BLaER1 treated with 17β-estradiol and CSF1 and Interleukin-3, amounts not matched to agents 10 nM and 100 nM (cell line): ENCODE measurements around the gene TRPV6.

Source experiments
- H3K27ac ChIP-seq, 11 experiments: shearing (Covaris generic); formaldehyde crosslinking; 2 replicates each; pipeline ENCODE4 v1.8.1; 2022
- H3K27me3 ChIP-seq, 11 experiments: shearing (Covaris generic); formaldehyde crosslinking; 2 replicates each; pipeline ENCODE4 v1.8.1; 2022
- H3K36me3 ChIP-seq, 11 experiments: shearing (Covaris generic); formaldehyde crosslinking; 2 replicates each; pipeline ENCODE4 v1.8.1; 2022
- H3K4me1 ChIP-seq, 10 experiments: shearing (Covaris generic); formaldehyde crosslinking; 2 replicates each; pipeline ENCODE4 v1.8.1; 2022
- H3K4me2 ChIP-seq, 11 experiments: shearing (Covaris generic); formaldehyde crosslinking; 2 replicates each; pipeline ENCODE4 v1.8.1; 2022
- H3K4me3 ChIP-seq, 10 experiments: shearing (Covaris generic); formaldehyde crosslinking; 2 replicates each; pipeline ENCODE4 v1.8.1; 2022
- H3K9ac ChIP-seq, 11 experiments: shearing (Covaris generic); formaldehyde crosslinking; 2 replicates each; pipeline ENCODE4 v1.8.1; 2022
- H3K9me3 ChIP-seq, 11 experiments: shearing (Covaris generic); formaldehyde crosslinking; replicated peaks in 1 of 11; 2 replicates each; pipeline ENCODE4 v1.8.1; 2022
- H4K20me1 ChIP-seq, 11 experiments: shearing (Covaris generic); formaldehyde crosslinking; 2 replicates each; pipeline ENCODE4 v1.8.1; 2022
- Cebpa-rat ChIP-seq, 11 experiments: shearing (Covaris generic); IDR thresholded peaks; 2 replicates each; pipeline ENCODE4 v1.8.1; 2022

The TRPV6 gene

GRCh38 chr7:142892951-142893350, 7.4 kb upstream of the TRPV6 start:
- TF ChIP-seq Cebpa-rat (IDR thresholded peaks at IDR 0.05): no peak
- H3K27ac ChIP-seq: no peak overlapping the region
- no peaks in the 10 kb centered on the region for H3K27me3 ChIP-seq
- H3K9ac ChIP-seq: no peak overlapping the region
- no peaks in the 10 kb centered on the region for H3K4me1 ChIP-seq
- H3K36me3 ChIP-seq: no peaks in the 10 kb centered on the region
- H3K9me3 ChIP-seq: no peaks in the 10 kb centered on the region
- H3K4me3 ChIP-seq: no peak overlapping the region
- H3K4me2 ChIP-seq: no peak overlapping the region
- H4K20me1 ChIP-seq: no peaks in the 10 kb centered on the region

GRCh38 chr7:142891490-142892082, 6.0 kb upstream of the TRPV6 start:
- no peak overlapping the region for H3K9ac ChIP-seq
- H3K36me3 ChIP-seq: no peaks in the 10 kb centered on the region
- no peaks in the 10 kb centered on the region for H3K9me3 ChIP-seq
- H3K27ac ChIP-seq: no peak overlapping the region
- H3K27me3 ChIP-seq: no peaks in the 10 kb centered on the region
- H4K20me1 ChIP-seq: no peaks in the 10 kb centered on the region
- no peak overlapping the region for H3K4me3 ChIP-seq
- H3K4me2 ChIP-seq: no peak overlapping the region
- TF ChIP-seq Cebpa-rat (IDR thresholded peaks at IDR 0.05): no peak
- no peaks in the 10 kb centered on the region for H3K4me1 ChIP-seq

- TF ChIP-seq Cebpa-rat (IDR thresholded peaks at IDR 0.05): no peak
- Histone ChIP-seq H3K4me2 (no peak overlapping the region), H4K20me1 (no peaks in the 10 kb centered on the region)
Observed at GRCh38 chr7:142890874-142891485, 5.4 kb upstream of the TRPV6 start.

GRCh38 chr7:142889816-142890215, 4.3 kb upstream of the TRPV6 start:
- H3K27ac ChIP-seq: no peak overlapping the region
- no peaks in the 10 kb centered on the region for H3K27me3 ChIP-seq
- no peak for TF ChIP-seq Cebpa-rat (IDR thresholded peaks at IDR 0.05)
- H4K20me1 ChIP-seq: no peaks in the 10 kb centered on the region
- H3K36me3 ChIP-seq: no peaks in the 10 kb centered on the region
- H3K9me3 ChIP-seq: no peaks in the 10 kb centered on the region
- no peaks in the 10 kb centered on the region for H3K4me1 ChIP-seq
- no peak overlapping the region for H3K9ac ChIP-seq
- H3K4me2 ChIP-seq: no peak overlapping the region
- H3K4me3 ChIP-seq: no peak overlapping the region

More at GRCh38 chr7:142890874-142891485, 5.4 kb upstream of the TRPV6 start:
- H3K4me3 ChIP-seq: no peak overlapping the region
- H3K27ac ChIP-seq: no peak overlapping the region
- no peaks in the 10 kb centered on the region for H3K9me3 ChIP-seq
- H3K4me1 ChIP-seq: no peaks in the 10 kb centered on the region
- no peaks in the 10 kb centered on the region for H3K27me3 ChIP-seq
- H3K36me3 ChIP-seq: no peaks in the 10 kb centered on the region
- H3K9ac ChIP-seq: no peak overlapping the region

- Histone ChIP-seq H3K27ac (no peak overlapping the region), H4K20me1 (no peaks in the 10 kb centered on the region), H3K27me3 (no peaks in the 10 kb centered on the region)
Observed at GRCh38 chr7:142887282-142888015, 1.9 kb upstream of the TRPV6 start.

GRCh38 chr7:142886866-142887265, 1.3 kb upstream of the TRPV6 start:
- Histone ChIP-seq H3K4me1 (peaks cover 0 to 7% (median 0%) of the 10 kb centered on the region in 10 experiments; a peak in 1 of 20 replicates), H3K36me3 (no peaks in the 10 kb centered on the region), H3K27ac (no peak overlapping the region), H3K9me3 (no peaks in the 10 kb centered on the region), H3K27me3 (no peaks in the 10 kb centered on the region), H3K9ac (no peak overlapping the region), H3K4me2 (no peak overlapping the region), H3K4me3 (no peak overlapping the region), H4K20me1 (no peaks in the 10 kb centered on the region)
- no peak for TF ChIP-seq Cebpa-rat (IDR thresholded peaks at IDR 0.05)

More at GRCh38 chr7:142887282-142888015, 1.9 kb upstream of the TRPV6 start:
- H3K4me1 ChIP-seq: peaks cover 0 to 7% (median 0%) of the 10 kb centered on the region in 10 experiments; a peak in 1 of 20 replicates
- no peak overlapping the region for H3K9ac ChIP-seq
- no peaks in the 10 kb centered on the region for H3K36me3 ChIP-seq
- TF ChIP-seq Cebpa-rat (IDR thresholded peaks at IDR 0.05): no peak
- no peak overlapping the region for H3K4me3 ChIP-seq
- no peak overlapping the region for H3K4me2 ChIP-seq
- no peaks in the 10 kb centered on the region for H3K9me3 ChIP-seq

- H3K9ac ChIP-seq: no peak overlapping the region
- no peak overlapping the region for H3K4me3 ChIP-seq
- no peak overlapping the region; a peak in 1 of 22 replicates for H3K4me2 ChIP-seq
- H3K4me1 ChIP-seq: peaks cover 0 to 7% (median 0%) of the 10 kb centered on the region in 10 experiments; a peak in 1 of 20 replicates
- no peak overlapping the region for H3K27ac ChIP-seq
- no peak for TF ChIP-seq Cebpa-rat (IDR thresholded peaks at IDR 0.05)
- H3K27me3 ChIP-seq: no peaks in the 10 kb centered on the region
- H4K20me1 ChIP-seq: no peaks in the 10 kb centered on the region
- no peaks in the 10 kb centered on the region for H3K9me3 ChIP-seq
- H3K36me3 ChIP-seq: no peaks in the 10 kb centered on the region
Observed at GRCh38 chr7:142884286-142884640, 1.3 kb downstream of the TRPV6 start.

- Histone ChIP-seq H3K9me3 (no peaks in the 10 kb centered on the region), H3K4me2 (no peak overlapping the region; a peak in 1 of 22 replicates), H3K27ac (no peak overlapping the region), H3K4me1 (peaks cover 0 to 7% (median 0%) of the 10 kb centered on the region in 10 experiments; a peak in 1 of 20 replicates), H3K36me3 (no peaks in the 10 kb centered on the region), H4K20me1 (no peaks in the 10 kb centered on the region), H3K9ac (no peak overlapping the region), H3K27me3 (no peaks in the 10 kb centered on the region), H3K4me3 (no peak overlapping the region)
- no peak for TF ChIP-seq Cebpa-rat (IDR thresholded peaks at IDR 0.05)
Observed at GRCh38 chr7:142883571-142884285, 1.8 kb downstream of the TRPV6 start.

GRCh38 chr7:142883145-142883544, 2.4 kb downstream of the TRPV6 start:
- Histone ChIP-seq H4K20me1 (no peaks in the 10 kb centered on the region), H3K4me1 (peaks cover 0 to 7% (median 0%) of the 10 kb centered on the region in 10 experiments; a peak in 1 of 20 replicates), H3K36me3 (no peaks in the 10 kb centered on the region), H3K27me3 (no peaks in the 10 kb centered on the region), H3K4me3 (no peak overlapping the region), H3K9me3 (no peaks in the 10 kb centered on the region), H3K27ac (no peak overlapping the region), H3K9ac (no peak overlapping the region), H3K4me2 (no peak overlapping the region)
- TF ChIP-seq Cebpa-rat (IDR thresholded peaks at IDR 0.05): no peak
